ENCODE results near the gene MINK1. TPM values are rescaled to one million over a fixed set of nuclear protein-coding genes. Genes with fewer than 3 reads are reported as not detected.
A peak's percentile ranks its signal among the peaks of the same experiment; 100 is the strongest.

The MINK1 gene
- total RNA-seq, 1 donor from 2014 or later: 161 TPM

- DNase-seq (ENCODE audit: low spot score): no peak
Measured at GRCh38 chr17:4932756-4933155, 99.6 kb downstream of the MINK1 start.

- no peak for DNase-seq (ENCODE audit: low spot score)
Measured at GRCh38 chr17:4933646-4934045, 100.5 kb downstream of the MINK1 start.

- DNase-seq (ENCODE audit: low spot score): no peak
Measured at GRCh38 chr17:4934173-4934979, 101.2 kb downstream of the MINK1 start.

GRCh38 chr17:4935650-4936049, 102.5 kb downstream of the MINK1 start:
- no peak for DNase-seq (ENCODE audit: low spot score)

GRCh38 chr17:4936436-4936835, 103.3 kb downstream of the MINK1 start:
- DNase-seq (ENCODE audit: low spot score): no peak

- no peak for DNase-seq (ENCODE audit: low spot score)
Measured at GRCh38 chr17:4937553-4937952, 104.4 kb downstream of the MINK1 start.

- DNase-seq (ENCODE audit: low spot score): no peak
Measured at GRCh38 chr17:4938069-4938491, 104.9 kb downstream of the MINK1 start.

GRCh38 chr17:4938688-4939545, 105.8 kb downstream of the MINK1 start:
- DNase-seq (ENCODE audit: low spot score): no peak

- DNase-seq (ENCODE audit: low spot score): no peak
Measured at GRCh38 chr17:4939546-4939795, 106.3 kb downstream of the MINK1 start.

GRCh38 chr17:4939796-4940554, 106.8 kb downstream of the MINK1 start, which contains the start of the genes RNF167 and SLC25A11:
TSS of gene RNF167 (plus strand) at chr17:4940268. CDS start at chr17:4940910, 642 bp downstream.
TSS of gene SLC25A11 (minus strand) at chr17:4940046. CDS start at chr17:4939910, 136 bp downstream.
- peak; percentile 97 for DNase-seq (ENCODE audit: low spot score)

GRCh38 chr17:4940555-4941318, 107.6 kb downstream of the MINK1 start:
- peak; percentile 82 for DNase-seq (ENCODE audit: low spot score)

GRCh38 chr17:4941319-4941610, 108.1 kb downstream of the MINK1 start:
- no peak for DNase-seq (ENCODE audit: low spot score)

- DNase-seq (ENCODE audit: low spot score): no peak
Measured at GRCh38 chr17:4942760-4943508, 109.8 kb downstream of the MINK1 start.

GRCh38 chr17:4944163-4944553, 111.0 kb downstream of the MINK1 start:
- no peak for DNase-seq (ENCODE audit: low spot score)

- DNase-seq (ENCODE audit: low spot score): no peak
Measured at GRCh38 chr17:4944554-4945175, 111.5 kb downstream of the MINK1 start.

GRCh38 chr17:4945176-4945943, 112.2 kb downstream of the MINK1 start:
- DNase-seq (ENCODE audit: low spot score): peak; percentile 74

GRCh38 chr17:4945944-4946280, 112.8 kb downstream of the MINK1 start:
- no peak for DNase-seq (ENCODE audit: low spot score)

- no peak for DNase-seq (ENCODE audit: low spot score)
Measured at GRCh38 chr17:4946312-4946976, 113.3 kb downstream of the MINK1 start.

GRCh38 chr17:4947010-4947410, 113.9 kb downstream of the MINK1 start:
- DNase-seq (ENCODE audit: low spot score): no peak

Data from mucosa of gallbladder (tissue), 1 donor.